AG04450 (cell line): ENCODE data around the gene MORC3. TPM values are rescaled to one million over a fixed set of nuclear protein-coding genes. Genes with fewer than 3 reads are reported as not detected.

Experiments used
- CTCF ChIA-PET: fragments of 300-600, 350-600 bp; formaldehyde crosslinking; extraction: SDS; loops from one replicate; lab custom pipeline; 2022; ENCODE audit warnings: antibody characterized with exemption, inconsistent platforms; lab: Charles Lee
- POLR2A ChIA-PET: fragments of 350-600 bp; formaldehyde crosslinking; extraction: SDS; loops from one replicate; lab custom pipeline; 2021; ENCODE audit warnings: antibody characterized with exemption, inconsistent platforms; lab: Yijun Ruan, JAX
- DNase-seq: peaks from one replicate; pipeline ENCODE4 v3.0.0-alpha.2; 2011; ENCODE audit warnings: low read depth, low spot score
- H3K27ac ChIP-seq: one replicate; pipeline ENCODE4 v1.5.1; 2012; ENCODE audit warnings: low read depth, low read length, control low read depth
- H3K27me3 ChIP-seq: one replicate; pipeline ENCODE4 v1.6.0; 2012; ENCODE audit warnings: low read length; ENCODE audit not compliant: control insufficient read depth, insufficient read depth
- H3K4me3 ChIP-seq: 2 replicates; pipeline ENCODE4 v1.5.1; 2011; ENCODE audit warnings: mild to moderate bottlenecking, low read depth, low read length, control low read depth
- H3K9me3 ChIP-seq: 2 replicates; pipeline ENCODE4 v1.5.1; 2012; ENCODE audit warnings: low read length; ENCODE audit not compliant: control insufficient read depth, insufficient read depth
- polyA plus RNA-seq: library from polyadenylated mRNA; depleted of rRNA; stranded (reverse); fragments of >200 nt; gene quantifications from 2 replicates; pipeline ENCODE4 v1.2.3, GENCODE V29; 2011
- TF ChIP-seq, protein P1 (sequence below): IDR thresholded peaks from 2 replicates; pipeline ENCODE4 v1.5.1; 2011; ENCODE audit warnings: low read depth, low read length, control low read depth, inconsistent platforms

MORC3 gene
- polyA plus RNA-seq, 1 experiment, result 31.6 TPM

DNA sequence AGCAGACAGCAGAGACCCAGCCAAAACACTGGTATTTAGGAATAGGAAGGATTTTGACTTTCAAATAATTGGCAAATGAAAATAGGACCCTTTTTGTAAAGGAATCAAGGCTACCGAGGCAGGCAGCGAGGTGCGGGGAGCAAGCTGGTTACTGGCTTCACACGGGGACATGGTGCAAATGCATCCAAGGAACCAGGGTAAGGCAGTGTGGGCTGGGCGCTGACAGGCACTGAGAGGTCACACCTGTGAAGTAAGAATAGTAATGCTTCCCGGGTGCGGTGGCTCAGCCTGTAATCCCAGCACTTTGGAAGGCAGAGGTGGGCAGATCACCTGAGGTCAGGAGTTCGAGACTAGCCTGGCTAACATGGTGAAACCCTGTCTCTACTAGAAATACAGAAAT is 80.7 kb downstream of the MORC3 start:
- no peaks in the 10 kb centered on the region for H3K9me3 ChIP-seq
- no peak overlapping the region for H3K4me3 ChIP-seq
- DNase-seq, result no peak
- H3K27me3 ChIP-seq, result no peaks in the 10 kb centered on the region
- ChIA-PET POLR2A (no interaction called here), CTCF (no interaction called here)
- TF ChIP-seq, protein P1, sequence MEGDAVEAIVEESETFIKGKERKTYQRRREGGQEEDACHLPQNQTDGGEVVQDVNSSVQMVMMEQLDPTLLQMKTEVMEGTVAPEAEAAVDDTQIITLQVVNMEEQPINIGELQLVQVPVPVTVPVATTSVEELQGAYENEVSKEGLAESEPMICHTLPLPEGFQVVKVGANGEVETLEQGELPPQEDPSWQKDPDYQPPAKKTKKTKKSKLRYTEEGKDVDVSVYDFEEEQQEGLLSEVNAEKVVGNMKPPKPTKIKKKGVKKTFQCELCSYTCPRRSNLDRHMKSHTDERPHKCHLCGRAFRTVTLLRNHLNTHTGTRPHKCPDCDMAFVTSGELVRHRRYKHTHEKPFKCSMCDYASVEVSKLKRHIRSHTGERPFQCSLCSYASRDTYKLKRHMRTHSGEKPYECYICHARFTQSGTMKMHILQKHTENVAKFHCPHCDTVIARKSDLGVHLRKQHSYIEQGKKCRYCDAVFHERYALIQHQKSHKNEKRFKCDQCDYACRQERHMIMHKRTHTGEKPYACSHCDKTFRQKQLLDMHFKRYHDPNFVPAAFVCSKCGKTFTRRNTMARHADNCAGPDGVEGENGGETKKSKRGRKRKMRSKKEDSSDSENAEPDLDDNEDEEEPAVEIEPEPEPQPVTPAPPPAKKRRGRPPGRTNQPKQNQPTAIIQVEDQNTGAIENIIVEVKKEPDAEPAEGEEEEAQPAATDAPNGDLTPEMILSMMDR, result no peak
- H3K27ac ChIP-seq, result no peak overlapping the region

GRCh38 chr21:36402339-36402738 is 82.3 kb downstream of the MORC3 start:
- CTCF ChIA-PET, result interaction anchor here (1.0 to 1.8 kb wide), 3 partner anchors 12 to 20 kb away, joined by 4 to 6 read pairs (median 4); no protein-coding TSS in a partner anchor
- Histone ChIP-seq H3K9me3 (no peaks in the 10 kb centered on the region), H3K27me3 (no peaks in the 10 kb centered on the region), H3K4me3 (no peak overlapping the region), H3K27ac (no peak overlapping the region)
- POLR2A ChIA-PET, result no interaction called here
- no peak for DNase-seq
- TF ChIP-seq, protein P1, result no peak

GRCh38 chr21:36403713-36404112 is 83.7 kb downstream of the MORC3 start:
- no peak overlapping the region for H3K4me3 ChIP-seq
- TF ChIP-seq, protein P1, result no peak
- H3K9me3 ChIP-seq, result no peaks in the 10 kb centered on the region
- POLR2A ChIA-PET, result no interaction called here
- CTCF ChIA-PET, result interaction anchor here (1.8 kb wide), 1 partner anchor 19 kb away, joined by 6 read pairs; no protein-coding TSS in a partner anchor
- no peak overlapping the region for H3K27ac ChIP-seq
- H3K27me3 ChIP-seq, result no peaks in the 10 kb centered on the region
- no peak for DNase-seq

GRCh38 chr21:36408568-36408967 is 88.6 kb downstream of the MORC3 start:
- no peak for DNase-seq
- Histone ChIP-seq H3K4me3 (no peak overlapping the region), H3K27ac (no peak overlapping the region), H3K27me3 (no peaks in the 10 kb centered on the region), H3K9me3 (no peaks in the 10 kb centered on the region)
- TF ChIP-seq, protein P1, result no peak
- ChIA-PET POLR2A (no interaction called here), CTCF (no interaction called here)

DNA sequence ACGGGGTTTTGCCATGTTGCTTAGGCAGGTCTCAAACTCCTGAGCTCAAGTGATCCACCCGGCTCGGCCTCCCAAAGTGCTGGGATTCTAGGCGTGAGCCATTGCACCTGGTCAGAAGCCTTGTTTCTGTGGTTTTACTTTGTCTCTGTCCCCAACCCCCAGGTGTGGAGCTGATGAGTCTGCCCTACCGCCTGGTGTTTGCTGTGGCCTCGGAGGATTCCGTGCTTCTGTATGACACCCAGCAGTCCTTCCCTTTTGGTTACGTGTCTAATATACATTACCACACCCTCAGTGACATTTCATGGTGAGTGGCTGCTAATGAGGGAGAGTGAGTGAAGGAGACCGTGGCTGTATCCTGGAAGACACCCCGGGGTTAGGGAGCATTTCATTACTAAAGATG is 91.3 kb downstream of the MORC3 start:
- CTCF ChIA-PET, result interaction anchor here (1.4 kb wide), 1 partner anchor 8 kb away, joined by 7 read pairs; no protein-coding TSS in a partner anchor
- Histone ChIP-seq H3K9me3 (no peaks in the 10 kb centered on the region), H3K27me3 (no peaks in the 10 kb centered on the region), H3K27ac (no peak overlapping the region), H3K4me3 (no peak overlapping the region)
- POLR2A ChIA-PET, result no interaction called here
- TF ChIP-seq, protein P1, result no peak
- DNase-seq, result no peak
